ENCODE data around the gene SPTB.

The SPTB gene

GRCh38 chr14:64817631-64818030, 62.1 kb downstream of the SPTB start:
- peak; percentile 14 for DNase-seq

- DNase-seq: no peak
These were observed 63.4 kb downstream of the SPTB start for GRCh38 chr14:64816221-64816783.

GRCh38 chr14:64815257-64815656, 64.5 kb downstream of the SPTB start:
- no peak for DNase-seq

DNA sequence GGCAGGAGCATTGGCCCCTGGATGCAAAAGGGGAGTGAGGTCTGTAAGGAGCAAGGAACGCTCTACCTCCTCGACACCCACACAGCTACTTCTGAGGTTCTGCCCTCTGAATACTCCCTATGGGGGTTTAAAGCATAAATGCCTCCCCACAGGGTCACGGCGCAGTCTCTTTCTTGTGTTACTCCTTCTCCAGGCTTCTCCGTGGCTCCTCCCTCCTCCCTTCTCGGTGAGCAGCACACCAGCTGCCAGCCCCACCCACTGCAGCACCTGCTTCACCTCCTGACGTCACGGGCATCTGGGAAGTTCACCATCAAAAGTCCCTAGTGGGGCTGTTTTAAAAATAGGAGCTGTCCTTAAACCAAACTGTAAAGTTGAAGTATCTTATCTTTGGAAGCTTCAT, 67.3 kb downstream of the SPTB start:
- DNase-seq: no peak

GRCh38 chr14:64811676-64812075, 68.0 kb downstream of the SPTB start:
- DNase-seq: no peak

- DNase-seq: no peak
These were observed 71.3 kb downstream of the SPTB start for GRCh38 chr14:64808449-64808848.

- no peak for DNase-seq
These were observed 72.2 kb downstream of the SPTB start for GRCh38 chr14:64807551-64807950.

- no peak for DNase-seq
These were observed 72.7 kb downstream of the SPTB start for GRCh38 chr14:64806862-64807495.

DNA sequence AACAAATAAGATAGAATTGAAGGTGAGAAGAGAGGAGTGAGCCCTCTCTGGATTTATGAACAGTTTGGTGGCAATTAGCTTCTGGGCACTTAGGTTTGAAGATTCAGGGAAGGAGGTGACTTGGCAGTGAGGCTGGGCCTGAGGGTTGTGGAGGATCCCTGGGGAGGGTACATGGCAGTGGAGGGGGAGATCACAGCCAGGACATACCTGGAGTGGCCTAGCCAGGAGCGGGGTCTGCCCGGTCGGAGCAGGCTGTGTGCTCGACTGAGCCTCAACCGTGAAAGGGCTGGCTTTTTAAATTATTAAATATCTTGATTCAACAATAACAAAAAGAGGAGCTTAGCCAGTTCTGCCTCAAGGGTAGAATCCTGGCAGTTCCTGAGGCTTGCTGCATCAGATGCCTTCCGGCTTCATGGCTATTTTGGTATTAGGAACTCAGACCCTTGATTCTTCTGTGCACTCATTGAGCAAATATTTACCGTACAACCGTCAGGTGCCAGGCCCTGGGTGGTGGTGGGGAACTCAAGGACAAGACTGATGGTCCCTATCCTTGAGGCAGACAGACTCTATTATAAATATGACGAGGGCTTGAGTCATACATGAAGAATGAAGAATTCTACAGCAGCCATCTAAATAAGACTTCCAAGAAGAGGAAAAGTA, 73.4 kb downstream of the SPTB start:
- peak; percentile 96 for DNase-seq

- DNase-seq: peak; percentile 70
These were observed 74.1 kb downstream of the SPTB start for GRCh38 chr14:64805646-64806045.

- no peak for DNase-seq
These were observed 74.9 kb downstream of the SPTB start for GRCh38 chr14:64804754-64805260.

GRCh38 chr14:64801800-64802199, 77.9 kb downstream of the SPTB start:
- DNase-seq: peak; percentile 45

DNA sequence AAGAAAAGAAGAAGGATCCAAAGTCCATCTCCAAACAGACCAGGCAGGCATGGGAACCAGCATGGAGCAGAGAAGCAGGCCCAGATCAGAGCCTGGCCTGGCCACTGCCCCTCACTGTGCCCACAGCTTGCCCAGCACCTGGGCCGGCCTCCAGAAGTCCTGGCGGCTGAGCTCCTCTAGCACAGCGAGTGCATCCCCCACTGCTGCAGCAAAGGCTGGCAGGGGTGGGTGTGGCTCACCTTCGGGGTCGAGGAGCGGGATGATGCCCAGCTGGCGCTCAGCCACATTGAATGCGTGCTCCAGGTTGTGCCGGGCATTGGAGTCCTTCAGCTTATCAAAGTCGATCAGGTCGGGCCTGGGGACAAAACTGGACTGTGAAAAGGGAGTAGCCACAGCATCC, 78.7 kb downstream of the SPTB start:
- no peak for DNase-seq

GRCh38 chr14:64800000-64800399, 79.7 kb downstream of the SPTB start:
- peak; percentile 35 for DNase-seq

- DNase-seq: no peak
These were observed 80.2 kb downstream of the SPTB start for GRCh38 chr14:64799555-64799954.

DNA sequence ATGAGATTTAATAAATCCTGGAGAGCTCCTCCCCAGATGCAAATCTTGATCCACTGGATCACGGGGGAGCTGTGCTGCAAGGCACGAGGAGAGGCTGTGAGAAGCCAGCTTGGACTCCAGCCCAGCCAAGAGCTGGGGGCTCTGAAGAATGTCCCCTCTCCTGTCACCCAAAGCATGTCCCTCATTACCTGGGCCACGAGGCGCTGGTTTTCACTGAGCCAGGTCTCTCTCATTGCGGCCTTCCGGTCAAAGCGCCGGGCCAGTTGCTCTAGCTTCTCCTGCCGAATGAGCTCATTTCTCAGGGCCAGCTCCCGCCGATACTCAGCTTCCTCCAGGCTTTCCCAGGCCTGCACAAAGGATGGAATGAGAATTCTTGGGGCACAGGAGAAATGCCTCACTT, 83.3 kb downstream of the SPTB start:
- no peak for DNase-seq

DNA sequence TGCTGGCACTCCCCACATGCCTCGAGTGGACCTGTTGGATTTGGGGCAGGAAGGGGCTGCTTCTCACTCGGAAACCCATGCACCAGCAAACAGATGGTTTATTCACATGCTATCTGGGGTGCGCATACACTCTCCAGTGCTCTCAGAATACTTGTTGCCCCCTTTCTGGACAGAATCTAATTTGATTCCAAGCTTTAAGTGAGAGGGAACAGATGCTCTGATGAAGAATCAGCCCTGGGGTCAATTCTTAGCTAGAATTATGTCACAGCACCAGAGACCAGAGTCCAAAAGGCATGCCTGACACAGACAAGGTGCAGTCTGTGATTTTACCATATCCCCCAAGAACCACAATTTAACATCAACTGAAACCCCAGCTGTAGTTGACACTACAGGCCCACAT, 83.8 kb downstream of the SPTB start:
- no peak for DNase-seq

GRCh38 chr14:64795211-64795610, 84.5 kb downstream of the SPTB start:
- DNase-seq: no peak

GRCh38 chr14:64792871-64793560, 86.7 kb downstream of the SPTB start:
- no peak for DNase-seq

DNA sequence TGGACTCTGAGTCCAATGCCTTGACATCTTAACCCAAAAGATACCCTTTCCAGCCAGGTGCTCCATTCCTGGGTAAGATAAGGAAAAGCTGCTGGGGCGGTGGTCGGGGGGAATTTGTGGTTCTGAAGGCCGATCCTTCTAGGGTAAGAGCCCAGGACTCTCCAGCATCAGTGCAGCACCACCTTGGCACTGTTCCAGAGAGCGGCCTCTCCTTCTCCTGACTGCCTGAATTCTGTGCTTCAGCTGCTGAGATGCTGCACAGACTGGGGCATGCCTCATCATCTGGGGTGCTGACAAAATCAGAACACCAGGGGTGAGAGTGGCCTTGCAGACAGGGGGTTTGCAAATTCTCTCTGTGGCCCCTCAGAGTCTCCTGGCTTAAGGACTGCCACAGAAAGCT, 87.5 kb downstream of the SPTB start:
- no peak for DNase-seq

- no peak for DNase-seq
These were observed 89.2 kb downstream of the SPTB start for GRCh38 chr14:64790478-64790877.

DNA sequence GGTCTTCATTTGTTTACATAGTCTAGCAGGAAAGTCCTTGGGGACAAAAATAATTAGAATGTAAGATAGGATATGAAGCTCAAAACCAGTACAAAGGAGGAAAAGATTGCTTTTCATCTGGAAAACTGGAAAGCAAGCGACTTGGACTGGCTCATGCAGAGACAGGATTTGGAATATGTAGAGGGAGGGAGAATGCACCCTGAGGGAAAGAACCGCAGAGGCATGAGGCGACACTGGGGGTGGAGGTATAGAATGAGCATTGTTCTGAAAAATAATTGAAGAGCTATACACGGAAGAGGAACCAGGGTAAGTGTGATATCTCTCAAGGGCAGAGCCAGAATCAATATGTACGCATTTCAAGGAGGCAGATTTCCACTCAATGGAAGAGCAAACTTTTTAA, 90.0 kb downstream of the SPTB start:
- no peak for DNase-seq

DNA sequence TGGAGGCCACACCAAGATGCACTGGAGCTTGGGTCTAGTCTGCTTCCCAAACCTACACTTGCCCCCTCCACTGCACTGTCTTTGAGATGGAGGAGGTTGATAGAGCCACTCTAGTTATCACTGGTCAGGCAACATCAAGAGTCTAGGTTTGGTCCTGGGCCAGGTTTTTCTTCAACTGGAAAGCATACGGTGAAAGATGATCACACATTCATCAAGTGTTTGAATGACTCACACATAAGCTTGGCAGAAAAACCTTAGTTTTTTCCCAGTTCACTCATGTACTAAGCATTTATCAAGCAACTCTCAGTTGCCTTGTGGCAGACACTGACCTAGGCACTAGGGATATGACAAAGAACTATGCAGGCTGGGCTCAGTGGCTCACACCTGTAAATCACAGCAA, 91.0 kb downstream of the SPTB start:
- DNase-seq: peak; percentile 95

- DNase-seq: no peak
These were observed 92.1 kb downstream of the SPTB start for GRCh38 chr14:64787619-64788018.

All from fibroblast of skin of abdomen (primary cell).